A549 (cell line): Measurements from ENCODE around the gene ANKRD65. TPM values are rescaled to one million over a fixed set of nuclear protein-coding genes. Genes with fewer than 3 reads are reported as not detected.

Source experiments
- ATAC-seq, 2 experiments: fragments of 200-7000 bp in 1 of 2; fragments of >200 bp in 1 of 2; cut with Nextera tagmentation in 1 of 2; cut with Tn5 transposase in 1 of 2; 3 replicates each; pipeline versions ENCODE4 v1.8.0 to v1.9.1; 2018 to 2020; ENCODE audit warnings: mild to moderate bottlenecking in 1 of 2, moderate library complexity in 1 of 2
- CTCF ChIA-PET: fragments of 300-600 bp; sonication (Branson Sonifier 250); formaldehyde crosslinking; extraction: SDS; loops from one replicate; lab custom pipeline; 2021; ENCODE audit warnings: antibody characterized with exemption, inconsistent platforms; lab: Yijun Ruan, JAX
- POLR2A ChIA-PET: fragments of 350-600 bp; formaldehyde crosslinking; extraction: SDS; loops from one replicate; lab custom pipeline; 2021; ENCODE audit warnings: antibody characterized with exemption, inconsistent platforms; lab: Yijun Ruan, JAX
- DNase-seq, 2 experiments: peaks; one replicate each; pipeline versions ENCODE4 v3.0.0 to v3.0.0-alpha.2; 2011 to 2016; ENCODE audit warnings: low read depth in 1 of 2, low spot score in 1 of 2
- FAIRE-seq: peaks from 2 replicates; lab custom pipeline; 2011; peaks lifted over from hg19 to GRCh38; lab: Jason Lieb, UNC
- H3K27ac ChIP-seq, 2 experiments: fragments of >200 bp; sonication (Bioruptor Twin); formaldehyde crosslinking; 3 replicates each; pipeline ENCODE4 v1.5.1; 2016 to 2017
- H3K4me1 ChIP-seq: fragments of >200 bp; sonication (Bioruptor Twin); formaldehyde crosslinking; 3 replicates; pipeline ENCODE4 v1.6.1; 2016
- H3K4me2 ChIP-seq: fragments of >200 bp; sonication (Bioruptor Twin); formaldehyde crosslinking; 3 replicates; pipeline ENCODE4 v1.6.1; 2016
- H3K4me3 ChIP-seq: fragments of >200 bp; sonication (Bioruptor Twin); formaldehyde crosslinking; 3 replicates; pipeline ENCODE4 v1.5.1; 2016
- H3K9me3 ChIP-seq: fragments of >200 bp; sonication (Bioruptor Twin); formaldehyde crosslinking; 3 replicates; pipeline ENCODE4 v1.6.1; 2016
- BCL3 ChIP-seq: fragments of >200 bp; sonication (Bioruptor Twin); formaldehyde crosslinking; IDR thresholded peaks from 3 replicates; pipeline ENCODE4 v1.6.1; 2016
- CBX8 ChIP-seq: fragments of 200-600 bp; sonication (generic); IDR thresholded peaks from 2 replicates; pipeline ENCODE4 v1.6.1; 2016
- CHD2 ChIP-seq: fragments of 150-350 bp; IDR thresholded peaks from 2 replicates; pipeline ENCODE4 v1.6.1; 2014; ENCODE audit warnings: low read length; ENCODE audit not compliant: partially characterized antibody
- CHD4 ChIP-seq: fragments of 200-600 bp; sonication (generic); IDR thresholded peaks from 2 replicates; pipeline ENCODE4 v1.6.1; 2016; ENCODE audit warnings: antibody characterized with exemption, mild to moderate bottlenecking, borderline replicate concordance
- CTCF ChIP-seq: fragments of >200 bp; sonication (Bioruptor Twin); formaldehyde crosslinking; IDR thresholded peaks from 3 replicates; pipeline ENCODE4 v1.5.1; 2016
- EHF ChIP-seq: fragments of 250-450 bp; sonication (Bioruptor Pico); IDR thresholded peaks from 2 replicates; pipeline ENCODE4 v1.5.0; 2020; ENCODE audit warnings: mild to moderate bottlenecking
- HDAC2 ChIP-seq: fragments of 200-600 bp; sonication (generic); IDR thresholded peaks from 2 replicates; pipeline ENCODE4 v1.6.1; 2016
- HES2 ChIP-seq: fragments of >200 bp; sonication (Bioruptor Twin); formaldehyde crosslinking; IDR thresholded peaks from 2 replicates; pipeline ENCODE4 v1.6.1; 2016
- HEYL ChIP-seq: fragments of 250-450 bp; sonication (Bioruptor Pico); IDR thresholded peaks from 2 replicates; pipeline ENCODE4 v1.8.0; 2021; ENCODE audit warnings: mild to moderate bottlenecking, moderate library complexity
- HOXA7 ChIP-seq: fragments of 250-450 bp; sonication (Bioruptor Pico); IDR thresholded peaks from 2 replicates; pipeline ENCODE4 v1.5.0; 2020; ENCODE audit warnings: mild to moderate bottlenecking, moderate library complexity
- HOXB13 ChIP-seq: fragments of 250-450 bp; sonication (Bioruptor Pico); IDR thresholded peaks from 2 replicates; pipeline ENCODE4 v1.5.0; 2020; ENCODE audit warnings: low read depth, mild to moderate bottlenecking, moderate library complexity
- HOXB5 ChIP-seq: fragments of 250-450 bp; sonication (Bioruptor Pico); IDR thresholded peaks from 2 replicates; pipeline ENCODE4 v1.5.0; 2020; ENCODE audit warnings: mild to moderate bottlenecking, moderate library complexity
- JUN ChIP-seq, 2 experiments: fragments of >200 bp; sonication (Bioruptor Twin); formaldehyde crosslinking; IDR thresholded peaks; 2 replicates in 1 of 2; 3 replicates in 1 of 2; pipeline ENCODE4 v1.6.1; 2016 to 2017
- KDM5A ChIP-seq: fragments of 200-600 bp; sonication (generic); IDR thresholded peaks from 2 replicates; pipeline ENCODE4 v1.6.1; 2016; ENCODE audit warnings: antibody characterized with exemption, mild to moderate bottlenecking
- MAFK ChIP-seq: fragments of 450-650 bp; IDR thresholded peaks from 2 replicates; pipeline ENCODE4 v1.6.1; 2014; ENCODE audit not compliant: partially characterized antibody
- MAZ ChIP-seq: fragments of 150-350 bp; IDR thresholded peaks from 2 replicates; pipeline ENCODE4 v1.6.1; 2014; ENCODE audit warnings: antibody characterized with exemption, low read depth, low read length, borderline replicate concordance
- MYC ChIP-seq: IDR thresholded peaks from 2 replicates; pipeline ENCODE4 v1.6.1; 2012; ENCODE audit warnings: mild to moderate bottlenecking, inconsistent platforms, low read length, improper control_type of control experiment, borderline replicate concordance
- NFE2L2 ChIP-seq: fragments of 150-350 bp; conservative IDR thresholded peaks from 2 replicates; pipeline ENCODE4 v1.6.1; 2014; ENCODE audit warnings: low read length
- PBX3 ChIP-seq: IDR thresholded peaks from 2 replicates; pipeline ENCODE4 v1.6.1; 2012
- POLR2A ChIP-seq: IDR thresholded peaks from 2 replicates; pipeline ENCODE4 v1.6.1; 2012; ENCODE audit warnings: mild to moderate bottlenecking, low read length
- RAD21 ChIP-seq, 2 experiments: fragments of >200 bp in 1 of 2; sonication (Bioruptor Twin) in 1 of 2; formaldehyde crosslinking in 1 of 2; IDR thresholded peaks in 1 of 2; conservative IDR thresholded peaks in 1 of 2; 2 replicates in 1 of 2; 3 replicates in 1 of 2; pipeline ENCODE4 v1.6.1; 2012 to 2018; ENCODE audit warnings: inconsistent platforms in 1 of 2
- RARB ChIP-seq: fragments of 250-450 bp; sonication (Bioruptor Pico); IDR thresholded peaks from 2 replicates; pipeline ENCODE4 v1.8.0; 2021; ENCODE audit warnings: mild to moderate bottlenecking, moderate library complexity
- REST ChIP-seq: fragments of 200-600 bp; sonication (generic); IDR thresholded peaks from 2 replicates; pipeline ENCODE4 v1.6.1; 2016; ENCODE audit warnings: antibody characterized with exemption, mild to moderate bottlenecking, moderate library complexity
- RNF2 ChIP-seq: fragments of 200-600 bp; sonication (generic); IDR thresholded peaks from 2 replicates; pipeline ENCODE4 v1.6.1; 2016; ENCODE audit warnings: low read depth, mild to moderate bottlenecking, antibody characterized with exemption, moderate library complexity, borderline replicate concordance
- SMC3 ChIP-seq: fragments of >200 bp; sonication (Bioruptor Twin); formaldehyde crosslinking; IDR thresholded peaks from 3 replicates; pipeline ENCODE4 v1.6.1; 2018; ENCODE audit warnings: inconsistent platforms
- TFCP2L1 ChIP-seq: fragments of 250-450 bp; sonication (Bioruptor Pico); IDR thresholded peaks from 2 replicates; pipeline ENCODE4 v1.5.0; 2021; ENCODE audit warnings: mild to moderate bottlenecking
- USF2 ChIP-seq: fragments of 450-650 bp; IDR thresholded peaks from 2 replicates; pipeline ENCODE4 v1.6.1; 2014; ENCODE audit warnings: antibody characterized with exemption
- ZNF302 ChIP-seq: fragments of 250-450 bp; sonication (Bioruptor Pico); IDR thresholded peaks from 2 replicates; pipeline ENCODE4 v1.9.0; 2021; ENCODE audit warnings: inconsistent platforms, mild to moderate bottlenecking, moderate library complexity
- ZSCAN20 ChIP-seq: fragments of 250-450 bp; sonication (Bioruptor Pico); IDR thresholded peaks from 2 replicates; pipeline ENCODE4 v1.8.0; 2022; ENCODE audit warnings: mild to moderate bottlenecking, moderate library complexity
- WGBS: methylation state at CpG from one replicate; pipeline ENCODE4 v1.1.6; 2017; ENCODE audit errors: missing lambda C conversion rate; 5-methylcytosine and 5-hydroxymethylcytosine counted together
- polyA plus RNA-seq, 4 experiments: library from polyadenylated mRNA; depleted of rRNA in 3 of 4; stranded (reverse); fragments of >200 nt; fragmentation: RNase III in 1 of 4; extraction: RNeasy Plus Mini Kit Qiagen cat#74134 plus additional on column Dnase treatment in 1 of 4; gene quantifications; 2 replicates in 3 of 4; 3 replicates in 1 of 4; pipeline ENCODE4 v1.2.3, GENCODE V29; 2011 to 2017

Gene ANKRD65
- polyA plus RNA-seq, 2 of the 4 experiments (the other 2 are of a cell fraction) = 0.05 TPM; not detected in 1

- peak overlapping the region; percentile 98 for H3K4me2 ChIP-seq
- FAIRE-seq = no peak
- TF ChIP-seq EHF (CRISPR knock-in tag) (no peak), USF2 (no peak), TFCP2L1 (CRISPR knock-in tag) (no peak), SMC3 (no peak), CHD2 (no peak), HOXA7 (CRISPR knock-in tag) (no peak), PBX3 (no peak), HES2 (no peak), MAZ (no peak), ZSCAN20 (no peak), MAFK (no peak), NFE2L2 (no peak), RARB (CRISPR knock-in tag) (no peak), CHD4 (no peak), HOXB5 (CRISPR knock-in tag) (no peak), KDM5A (no peak), ZNF302 (CRISPR knock-in tag) (no peak), RAD21 (conservative IDR thresholded peaks at IDR 0.05 in 1 of 2, IDR thresholded peaks at IDR 0.05 in 1 of 2) (no peak), BCL3 (no peak)
- peak overlapping the region in 1 of 2 experiments; percentile 94; a peak in 3 of 6 replicates for H3K27ac ChIP-seq
- DNase-seq = no peak
- H3K4me1 ChIP-seq = peaks cover 58% of the 10 kb centered on the region
- H3K9me3 ChIP-seq = no peaks in the 10 kb centered on the region
- ATAC-seq = no peak
- ChIA-PET CTCF (interaction anchor here (0.8 to 4.2 kb wide), 2 partner anchors 11 to 70 kb away, joined by 3 to 16 read pairs; no protein-coding TSS in a partner anchor), POLR2A (no interaction called here)
- WGBS = 94% methylated on average over 2 of the region's 4 CpGs
- H3K4me3 ChIP-seq = no peak overlapping the region
Observed at GRCh38 chr1:1434824-1435105, 13.7 kb upstream of the ANKRD65 start.

- no peak for FAIRE-seq
- ATAC-seq = no peak
- no peak for DNase-seq
- ChIA-PET CTCF (interaction anchor here (0.6 to 4.2 kb wide), 3 partner anchors 10 to 71 kb away, joined by 3 to 16 read pairs (median 3); no protein-coding TSS in a partner anchor), POLR2A (no interaction called here)
- Histone ChIP-seq H3K4me2 (no peak overlapping the region; the same call in 2 of the 3 replicates), H3K4me3 (no peak overlapping the region), H3K4me1 (peaks cover 61% of the 10 kb centered on the region), H3K27ac (peak overlapping the region in 1 of 2 experiments; percentile 94; a peak in 2 of 6 replicates), H3K9me3 (no peaks in the 10 kb centered on the region)
- WGBS = 77% methylated on average over 8 of the region's 32 CpGs
- no peak for TF ChIP-seq CTCF
- no peak for TF ChIP-seq POLR2A
- TF ChIP-seq HOXA7 (CRISPR knock-in tag) = no peak
- no peak for TF ChIP-seq SMC3
- TF ChIP-seq MYC = no peak
- no peak for TF ChIP-seq HDAC2
- no peak for TF ChIP-seq HES2
- no peak for TF ChIP-seq EHF (CRISPR knock-in tag)
- TF ChIP-seq HOXB13 (CRISPR knock-in tag) = no peak
- TF ChIP-seq HEYL (CRISPR knock-in tag) = no peak
- TF ChIP-seq ZNF302 (CRISPR knock-in tag) = no peak
- TF ChIP-seq JUN (IDR thresholded peaks at IDR 0.05) = no peak
- no peak for TF ChIP-seq CBX8
- TF ChIP-seq RNF2 = no peak
- TF ChIP-seq REST = no peak
Observed at GRCh38 chr1:1434131-1434823, 13.2 kb upstream of the ANKRD65 start.
